SU-DHL-6 (cell line): ENCODE data around the gene KLHL12.

Source experiments
- H2AFZ ChIP-seq: fragments of 200-600 bp; sonication (generic); 2 replicates; pipeline ENCODE4 v1.6.1; 2014; ENCODE audit warnings: low read depth, mild to moderate bottlenecking, moderate library complexity, mixed read lengths, antibody characterized with exemption, low read length; ENCODE audit not compliant: severe bottlenecking
- H3F3A ChIP-seq: fragments of 200-600 bp; shearing (Covaris generic); 2 replicates; pipeline ENCODE4 v1.6.0; 2016; ENCODE audit warnings: antibody characterized with exemption, mild to moderate bottlenecking; ENCODE audit not compliant: insufficient read depth
- H3K27ac ChIP-seq: fragments of 200-600 bp; sonication (generic); 2 replicates; pipeline ENCODE4 v1.5.1; 2016; ENCODE audit warnings: low read depth, mild to moderate bottlenecking, low read length, moderate library complexity, mixed read lengths
- H3K27me3 ChIP-seq: fragments of 200-600 bp; sonication (generic), shearing (Covaris generic); 2 replicates; pipeline ENCODE4 v1.6.0; 2014; ENCODE audit warnings: mild to moderate bottlenecking, low read length
- H3K36me3 ChIP-seq: fragments of 200-600 bp; sonication (generic); 2 replicates; pipeline ENCODE4 v1.6.1; 2014; ENCODE audit warnings: mild to moderate bottlenecking, low read length, mixed read lengths
- H3K4me2 ChIP-seq: fragments of 300-600, 200-600 bp; shearing (Covaris generic), sonication (generic); 2 replicates; pipeline ENCODE4 v1.6.0; 2014; ENCODE audit warnings: low read length, low read depth, mild to moderate bottlenecking; ENCODE audit not compliant: poor library complexity, severe bottlenecking
- H3K4me3 ChIP-seq: fragments of 200-600 bp; sonication (generic); 2 replicates; pipeline ENCODE4 v1.5.1; 2014; ENCODE audit warnings: antibody characterized with exemption, low read length, mild to moderate bottlenecking, mixed read lengths; ENCODE audit not compliant: insufficient read depth, poor library complexity, severe bottlenecking
- H3K79me2 ChIP-seq: fragments of 200-600 bp; sonication (generic); 2 replicates; pipeline ENCODE4 v1.6.1; 2014; ENCODE audit warnings: mild to moderate bottlenecking, low read length, moderate library complexity; ENCODE audit not compliant: insufficient read depth
- H3K9ac ChIP-seq: fragments of 200-600 bp; sonication (generic); 2 replicates; pipeline ENCODE4 v1.7.0; 2014; ENCODE audit warnings: mild to moderate bottlenecking, low read length
- H3K9me2 ChIP-seq: fragments of 200-600 bp; sonication (generic); replicated peaks from 2 replicates; pipeline ENCODE4 v1.6.1; 2014; ENCODE audit warnings: low read length; ENCODE audit not compliant: insufficient read depth
- H3K9me3 ChIP-seq: fragments of 200-600 bp; sonication (generic); 2 replicates; pipeline ENCODE4 v1.6.1; 2014; ENCODE audit warnings: low read length, mixed read lengths; ENCODE audit not compliant: insufficient read depth
- H4K20me1 ChIP-seq: fragments of 200-600 bp; sonication (generic); 2 replicates; pipeline ENCODE4 v1.6.1; 2014; ENCODE audit warnings: low read depth, mild to moderate bottlenecking, antibody characterized with exemption, low read length, moderate library complexity, mixed read lengths
- CTCF ChIP-seq: fragments of 200-600 bp; sonication (generic); IDR thresholded peaks from one replicate; pipeline ENCODE4 v1.5.1; 2017; ENCODE audit warnings: antibody characterized with exemption, mild to moderate bottlenecking, low read length, moderate library complexity; ENCODE audit not compliant: insufficient read depth, poor library complexity, severe bottlenecking
- EZH2phosphoT487 ChIP-seq: fragments of 200-600 bp; sonication (generic), shearing (Covaris generic); conservative IDR thresholded peaks from 2 replicates; pipeline ENCODE4 v1.6.1; 2018; ENCODE audit warnings: mild to moderate bottlenecking, antibody characterized with exemption, low read length, moderate library complexity, mixed read lengths

Gene KLHL12

GRCh38 chr1:202858789-202859414 lies 68.1 kb downstream of the KLHL12 start:
- H3K4me3 ChIP-seq, result no peak overlapping the region
- H3K4me2 ChIP-seq, result no peak overlapping the region
- no peaks in the 10 kb centered on the region for H3K9me3 ChIP-seq
- no peak overlapping the region for H3K9ac ChIP-seq
- H3K9me2 ChIP-seq, result no peaks in the 10 kb centered on the region
- H3K79me2 ChIP-seq, result no peaks in the 10 kb centered on the region
- H3K27ac ChIP-seq, result no peak overlapping the region
- no peaks in the 10 kb centered on the region for H3F3A ChIP-seq
- H2AFZ ChIP-seq, result no peak overlapping the region
- H4K20me1 ChIP-seq, result no peaks in the 10 kb centered on the region
- TF ChIP-seq CTCF, result no peak
- TF ChIP-seq EZH2phosphoT487, result no peak
- no peaks in the 10 kb centered on the region for H3K27me3 ChIP-seq
- H3K36me3 ChIP-seq, result no peaks in the 10 kb centered on the region

GRCh38 chr1:202858331-202858730 lies 68.7 kb downstream of the KLHL12 start:
- Histone ChIP-seq H3K4me2 (no peak overlapping the region), H3K9me3 (no peaks in the 10 kb centered on the region), H3K27ac (no peak overlapping the region), H3K36me3 (no peaks in the 10 kb centered on the region), H3K27me3 (no peaks in the 10 kb centered on the region), H3K9me2 (no peaks in the 10 kb centered on the region), H3K79me2 (no peaks in the 10 kb centered on the region), H3F3A (no peaks in the 10 kb centered on the region), H3K4me3 (no peak overlapping the region), H4K20me1 (no peaks in the 10 kb centered on the region), H2AFZ (no peak overlapping the region), H3K9ac (no peak overlapping the region)
- no peak for TF ChIP-seq EZH2phosphoT487
- no peak for TF ChIP-seq CTCF

- Histone ChIP-seq H2AFZ (no peak overlapping the region), H3K36me3 (no peaks in the 10 kb centered on the region), H3K27me3 (no peaks in the 10 kb centered on the region), H4K20me1 (no peaks in the 10 kb centered on the region), H3F3A (no peaks in the 10 kb centered on the region), H3K9me3 (no peaks in the 10 kb centered on the region), H3K27ac (no peak overlapping the region), H3K79me2 (no peaks in the 10 kb centered on the region), H3K4me3 (no peak overlapping the region), H3K9me2 (no peaks in the 10 kb centered on the region), H3K9ac (no peak overlapping the region), H3K4me2 (no peak overlapping the region)
- TF ChIP-seq EZH2phosphoT487 (no peak), CTCF (no peak)
These were observed 69.9 kb downstream of the KLHL12 start for GRCh38 chr1:202857136-202857610.
